Stimulated activated CD8-positive, alpha-beta memory T cell treated with anti-CD3 and anti-CD28 coated beads, Interleukin-15, amount 100 ng/mL, for 1 hour (primary cell): ENCODE measurements around the gene SLC23A1.
"Not testable (repeated sequence)": the region's sequence is repeated elsewhere in the genome, so short reads cannot be mapped to it uniquely, and the experiment has no call there.

Source experiments
- DNase-seq: peaks from one replicate; pipeline ENCODE4 v3.0.0-alpha.2; 2020; ENCODE audit warnings: low read depth

The SLC23A1 gene

GRCh38 chr5:139389701-139390638 lies 6.9 kb upstream of the SLC23A1 start, which contains the start of gene MZB1:
MZB1 (minus strand) TSS chr5:139389913; CDS start chr5:139389856, 57 bp downstream.
- no peak for DNase-seq

GRCh38 chr5:139388198-139388821 lies 5.2 kb upstream of the SLC23A1 start:
- no peak for DNase-seq

- DNase-seq, result no peak
These were observed 4.6 kb upstream of the SLC23A1 start for GRCh38 chr5:139387611-139388197.

DNA sequence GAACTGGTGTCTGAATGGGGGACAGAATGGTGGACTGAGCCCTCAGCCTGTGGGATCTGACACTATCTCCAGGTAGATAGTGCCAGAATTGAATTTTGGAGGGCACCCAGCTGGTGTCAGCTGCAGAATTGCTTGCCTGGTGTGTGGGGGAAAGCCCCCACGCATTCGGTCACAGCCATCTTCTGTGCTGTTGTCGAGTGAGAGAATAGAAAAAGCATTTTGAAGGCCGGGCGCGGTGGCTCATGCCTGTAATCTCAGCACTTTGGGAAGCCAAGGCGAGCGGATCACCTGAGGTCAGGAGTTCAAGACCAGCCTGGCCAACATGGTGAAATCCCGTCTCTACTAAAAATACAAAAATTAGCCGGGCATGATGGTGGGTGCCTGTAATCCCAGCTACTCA lies 3.9 kb upstream of the SLC23A1 start:
- DNase-seq, result not testable (repeated sequence)

DNA sequence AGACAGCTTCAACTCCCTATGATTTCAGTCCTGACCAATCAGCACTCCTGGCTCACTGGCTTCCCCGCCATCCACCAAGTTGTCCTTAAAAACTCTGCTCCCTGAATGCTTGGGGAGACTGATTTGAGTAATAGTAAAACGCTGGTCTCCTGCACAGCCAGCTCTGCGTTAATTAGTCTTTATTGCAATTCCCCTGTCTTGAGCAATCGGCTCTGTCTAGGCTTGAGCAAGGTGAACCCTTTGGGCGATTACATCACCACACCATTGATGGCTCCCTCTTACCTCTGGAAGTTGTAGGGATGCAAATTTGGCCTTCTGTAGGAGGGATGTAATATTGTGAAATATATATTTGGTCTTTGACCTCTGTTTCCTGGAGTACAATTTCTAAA lies 2.9 kb upstream of the SLC23A1 start:
- no peak for DNase-seq

- no peak for DNase-seq
These were observed 2.3 kb upstream of the SLC23A1 start for GRCh38 chr5:139385061-139386049.

- no peak for DNase-seq
These were observed 1.5 kb upstream of the SLC23A1 start for GRCh38 chr5:139384591-139385051.

DNA sequence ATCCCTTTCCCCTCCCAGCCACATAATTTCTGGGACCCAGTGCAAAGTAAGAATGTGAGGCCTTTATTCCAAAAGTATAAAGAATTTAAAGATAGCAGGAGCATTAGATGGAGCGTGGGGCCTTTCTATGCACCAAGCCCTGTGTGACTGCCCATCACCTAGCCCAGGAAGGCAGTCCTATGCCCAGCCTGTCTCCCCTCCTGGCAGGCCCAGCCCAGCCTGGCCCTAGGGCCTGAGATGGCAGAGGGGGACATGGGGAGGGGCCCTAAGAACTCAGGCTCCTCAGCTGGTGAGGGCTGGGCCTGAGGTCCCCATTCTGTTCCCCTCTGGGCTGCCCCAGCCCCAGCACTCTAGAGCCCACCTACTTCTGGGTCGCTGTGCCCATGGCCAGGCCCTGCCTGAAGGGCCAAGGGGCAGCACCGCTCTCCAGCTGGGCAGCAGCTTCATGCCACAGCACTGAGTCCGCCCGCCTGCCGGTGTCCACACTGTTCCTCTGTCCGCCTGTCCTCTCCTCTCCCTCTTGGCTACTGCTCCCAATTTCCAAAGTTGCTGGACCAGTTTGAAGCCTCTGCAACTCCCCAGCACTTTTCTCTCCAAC lies 995 bp upstream of the SLC23A1 start:
- no peak for DNase-seq

DNA sequence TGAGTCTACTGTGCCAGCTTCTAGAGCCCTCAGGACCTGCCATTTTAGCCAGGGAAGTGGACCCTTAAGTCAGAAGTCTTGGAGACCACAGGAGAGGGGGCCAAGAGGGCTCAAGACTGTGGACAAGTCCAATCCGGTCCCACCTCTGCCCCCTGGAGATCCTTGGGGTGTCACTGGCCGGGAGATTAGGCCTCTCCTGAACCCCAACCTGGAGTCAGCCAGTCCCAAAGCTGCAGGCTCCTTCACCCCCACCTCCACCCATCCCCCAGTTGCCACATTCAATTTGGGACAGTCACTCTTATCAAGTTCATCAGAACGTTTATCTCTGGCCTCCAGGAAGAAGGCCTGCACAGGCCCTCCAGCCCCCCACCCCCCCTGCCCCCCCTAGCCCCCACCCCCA lies 290 bp downstream of the SLC23A1 start:
- no peak for DNase-seq

GRCh38 chr5:139381837-139382761 lies 998 bp downstream of the SLC23A1 start:
- DNase-seq, result no peak

GRCh38 chr5:139379626-139380449 lies 3.3 kb downstream of the SLC23A1 start:
- no peak for DNase-seq

- DNase-seq, result no peak
These were observed 4.1 kb downstream of the SLC23A1 start for GRCh38 chr5:139378941-139379361.

DNA sequence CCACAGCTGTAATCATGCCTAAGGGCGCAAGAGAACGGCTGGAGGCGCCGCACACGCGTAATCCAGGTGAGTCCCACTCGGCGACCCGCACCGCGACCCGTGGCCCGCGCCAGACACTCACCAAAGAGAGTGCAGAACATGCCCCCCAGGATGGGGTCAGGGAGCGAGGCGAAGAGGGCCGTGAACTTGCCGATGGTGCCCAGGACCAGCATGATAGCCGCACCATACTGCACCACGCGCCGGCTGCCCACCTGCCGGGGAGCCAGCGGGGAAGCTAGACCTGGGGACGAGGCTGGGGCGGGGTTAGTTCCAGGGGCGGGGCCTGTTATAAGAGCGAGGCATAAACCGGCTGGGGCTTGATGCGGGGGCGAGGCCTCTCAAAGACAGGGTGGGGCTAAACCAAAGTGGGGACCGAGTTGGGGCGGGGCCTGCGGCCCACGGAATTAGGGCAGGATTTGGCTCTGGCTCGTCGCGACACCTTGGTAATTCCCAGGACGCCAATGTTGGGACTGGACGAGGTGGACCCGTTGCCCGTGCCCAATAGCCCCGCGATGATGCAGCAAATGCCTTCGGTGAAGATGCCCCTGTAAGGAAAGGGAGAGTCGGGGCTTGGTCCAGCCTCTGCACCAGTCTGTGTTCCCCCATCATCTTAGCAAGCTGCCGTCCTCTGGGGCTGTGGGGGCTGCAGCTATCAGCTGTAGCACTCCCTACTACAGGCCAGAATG lies 4.8 kb downstream of the SLC23A1 start:
- no peak for DNase-seq

DNA sequence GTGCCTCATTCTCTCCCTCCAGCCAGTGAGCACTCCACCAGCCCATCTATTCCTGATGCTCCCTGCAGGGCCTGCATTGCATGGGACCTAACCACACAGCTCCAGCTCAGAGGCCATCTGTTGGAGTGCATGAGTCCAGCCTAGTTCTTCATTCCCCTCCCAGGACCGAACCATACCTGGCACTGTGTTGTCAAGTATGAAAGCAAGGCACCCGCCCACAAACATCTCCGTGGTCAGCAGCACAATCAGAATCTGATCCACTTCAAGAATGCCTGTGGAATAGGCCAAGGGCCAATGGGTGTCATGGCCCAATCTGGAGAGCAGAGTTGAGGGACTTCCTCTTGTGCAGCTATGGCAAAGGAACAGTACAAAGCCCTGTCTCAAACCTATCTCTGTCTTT lies 5.9 kb downstream of the SLC23A1 start:
- no peak for DNase-seq

DNA sequence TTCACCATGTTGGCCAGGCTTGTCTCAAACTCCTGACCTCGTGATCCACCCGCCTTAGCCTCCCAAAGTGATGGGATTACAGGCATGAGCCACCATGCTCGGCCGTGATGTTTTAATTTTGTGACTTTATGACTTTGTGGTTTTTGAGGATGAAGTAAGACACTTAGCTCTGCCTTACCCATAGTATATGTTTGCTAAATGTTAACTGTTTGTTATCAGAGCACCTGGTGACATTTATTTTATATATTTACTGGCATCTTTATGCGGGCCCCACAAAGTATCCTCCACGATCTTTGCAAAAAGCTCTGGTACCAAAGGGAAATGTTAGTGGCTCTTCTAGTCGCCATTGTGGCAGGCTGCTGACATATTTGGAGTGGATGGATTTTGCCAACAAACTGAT lies 6.7 kb downstream of the SLC23A1 start:
- no peak for DNase-seq

- DNase-seq, result no peak
These were observed 8.2 kb downstream of the SLC23A1 start for GRCh38 chr5:139374909-139375308.

DNA sequence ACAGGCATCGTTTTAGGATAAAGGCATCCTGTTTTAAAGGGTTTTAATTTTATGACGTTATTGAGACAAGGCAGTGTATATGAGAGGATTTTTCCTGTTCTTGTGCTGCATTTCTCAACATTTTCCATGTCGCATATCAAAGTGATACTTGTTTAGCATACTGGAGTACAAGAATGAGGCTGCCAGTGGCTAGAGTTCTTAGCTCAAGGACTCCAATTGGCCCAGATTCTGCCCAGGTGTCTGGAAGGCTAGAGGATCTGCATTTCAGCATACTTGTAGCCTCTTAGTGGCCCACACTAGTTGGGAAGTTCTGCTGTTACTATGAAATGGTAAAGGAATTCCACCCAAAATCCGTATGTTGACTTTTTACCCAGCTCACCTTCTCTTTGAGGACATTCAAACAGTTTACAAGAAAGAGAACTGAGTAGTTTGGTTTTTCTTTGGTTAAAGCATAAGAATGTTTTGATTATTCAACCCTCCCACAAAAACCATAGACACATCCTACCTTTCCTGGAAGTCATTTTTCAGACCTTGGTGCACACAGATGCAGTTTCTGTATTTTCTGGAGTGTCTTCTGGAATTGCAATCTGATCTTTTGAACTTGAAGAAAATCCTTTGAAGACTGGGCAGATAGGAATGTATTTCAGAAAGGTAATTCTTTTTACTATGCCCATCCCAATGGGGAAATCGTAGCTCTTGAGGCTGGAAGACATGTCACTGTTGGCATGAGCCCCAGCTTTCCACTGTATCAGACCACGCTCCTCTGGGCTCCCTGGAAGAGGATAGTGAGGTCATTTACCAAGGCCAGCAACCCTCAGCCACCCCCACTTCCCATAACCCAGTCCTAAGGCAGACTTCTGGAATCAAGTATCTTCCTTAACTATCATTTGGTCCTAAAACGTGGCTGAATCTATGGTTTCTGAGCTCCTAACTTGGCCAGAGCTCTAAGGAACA lies 11.3 kb downstream of the SLC23A1 start:
- no peak for DNase-seq
